Gastrocnemius medialis (tissue), 4 donors: ENCODE data around the gene ROBO2.

Experiments
- POLR2A ChIP-seq, 2 donors: fragments of 450-650 bp; IDR thresholded peaks; one replicate each; pipeline ENCODE4 v1.6.1; 2017; ENCODE audit warnings: antibody characterized with exemption in 2 of 2, mild to moderate bottlenecking in 2 of 2, moderate library complexity in 2 of 2
- TF ChIP-seq, protein P1 (sequence below), 5 experiments: fragments of 450-650 bp in 3 of 5; fragments of 200-600 bp in 2 of 5; sonication (generic) in 2 of 5; IDR thresholded peaks in 4 of 5; conservative IDR thresholded peaks in 1 of 5; 1 replicate in 4 of 5; 2 replicates in 1 of 5; pipeline ENCODE4 v1.5.1; 2016 to 2019; ENCODE audit warnings: antibody characterized with exemption in 5 of 5, mild to moderate bottlenecking in 3 of 5, moderate library complexity in 3 of 5

DNA sequence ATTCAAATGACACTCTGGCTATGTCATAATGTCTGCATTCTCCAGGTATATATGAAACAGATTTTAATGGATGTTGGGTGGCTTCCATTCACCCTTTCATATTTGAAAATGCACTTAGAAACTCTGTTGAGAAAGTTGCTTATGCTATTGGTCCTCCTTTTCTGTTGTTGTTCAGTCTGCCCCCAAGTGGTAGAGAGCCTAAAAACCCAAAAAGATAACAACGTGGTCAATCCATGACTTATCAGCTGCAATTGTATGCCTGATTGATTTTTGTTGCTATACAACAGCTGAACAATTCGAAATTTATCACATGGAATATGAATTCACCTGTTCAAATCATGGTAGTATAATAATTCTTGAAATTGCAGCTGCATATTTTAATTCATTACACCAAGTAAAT lies 279.8 kb downstream of the ROBO2 start:
- TF ChIP-seq, protein P1, sequence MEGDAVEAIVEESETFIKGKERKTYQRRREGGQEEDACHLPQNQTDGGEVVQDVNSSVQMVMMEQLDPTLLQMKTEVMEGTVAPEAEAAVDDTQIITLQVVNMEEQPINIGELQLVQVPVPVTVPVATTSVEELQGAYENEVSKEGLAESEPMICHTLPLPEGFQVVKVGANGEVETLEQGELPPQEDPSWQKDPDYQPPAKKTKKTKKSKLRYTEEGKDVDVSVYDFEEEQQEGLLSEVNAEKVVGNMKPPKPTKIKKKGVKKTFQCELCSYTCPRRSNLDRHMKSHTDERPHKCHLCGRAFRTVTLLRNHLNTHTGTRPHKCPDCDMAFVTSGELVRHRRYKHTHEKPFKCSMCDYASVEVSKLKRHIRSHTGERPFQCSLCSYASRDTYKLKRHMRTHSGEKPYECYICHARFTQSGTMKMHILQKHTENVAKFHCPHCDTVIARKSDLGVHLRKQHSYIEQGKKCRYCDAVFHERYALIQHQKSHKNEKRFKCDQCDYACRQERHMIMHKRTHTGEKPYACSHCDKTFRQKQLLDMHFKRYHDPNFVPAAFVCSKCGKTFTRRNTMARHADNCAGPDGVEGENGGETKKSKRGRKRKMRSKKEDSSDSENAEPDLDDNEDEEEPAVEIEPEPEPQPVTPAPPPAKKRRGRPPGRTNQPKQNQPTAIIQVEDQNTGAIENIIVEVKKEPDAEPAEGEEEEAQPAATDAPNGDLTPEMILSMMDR (IDR thresholded peaks at IDR 0.05 in 4 of 5, conservative IDR thresholded peaks at IDR 0.05 in 1 of 5) = no peak
- no peak for TF ChIP-seq POLR2A (IDR thresholded peaks at IDR 0.05)
